KBM-7 (cell line): ENCODE results near the gene GPR32.
"Not testable (repeated sequence)": the region's sequence is repeated elsewhere in the genome, so short reads cannot be mapped to it uniquely, and the experiment has no call there.

Experiments used
- DNase-seq: peaks from one replicate; pipeline ENCODE4 v3.0.0-alpha.2; 2015
- in situ Hi-C: fragments of 300-500 bp; cut with MboI; formaldehyde crosslinking; loops from 2 replicates; pipeline ENCODE4 v1.14.3; 2020; ENCODE audit warnings: low sequenced_read_pairs, low pct_unique_long_range_greater_than_20kb, mixed read lengths

Gene GPR32

GRCh38 chr19:50796128-50796633, 25.9 kb downstream of the GPR32 start:
- in situ Hi-C loops, result loop anchor here (25.0 kb wide), 1 partner anchor 434 kb away; the partner anchor contains the start of gene NAPSA

GRCh38 chr19:50796634-50797428, 26.6 kb downstream of the GPR32 start:
- in situ Hi-C loops, result loop anchor here (25.0 kb wide), 1 partner anchor 435 kb away; the partner anchor contains the start of gene NAPSA
- DNase-seq, result no peak

More at GRCh38 chr19:50796128-50796633, 25.9 kb downstream of the GPR32 start:
- peak; percentile 53 for DNase-seq

- in situ Hi-C loops, result loop anchor here (25.0 kb wide), 1 partner anchor 435 kb away; the partner anchor contains the start of gene NAPSA
- DNase-seq, result no peak
Observed at GRCh38 chr19:50797429-50797780, 27.1 kb downstream of the GPR32 start.

- no peak for DNase-seq
Observed at GRCh38 chr19:50797781-50798658, 27.8 kb downstream of the GPR32 start.

GRCh38 chr19:50798659-50799546, 28.6 kb downstream of the GPR32 start:
- in situ Hi-C loops, result loop anchor here (25.0 kb wide), 1 partner anchor 437 kb away; the partner anchor contains the start of gene NAPSA
- DNase-seq, result no peak

More at GRCh38 chr19:50797781-50798658, 27.8 kb downstream of the GPR32 start:
- in situ Hi-C loops, result loop anchor here (25.0 kb wide), 1 partner anchor 436 kb away; the partner anchor contains the start of gene NAPSA

- no peak for DNase-seq
- in situ Hi-C loops, result loop anchor here (25.0 kb wide), 1 partner anchor 437 kb away; the partner anchor contains the start of gene NAPSA
Observed at GRCh38 chr19:50799547-50799851, 29.2 kb downstream of the GPR32 start.

- no peak for DNase-seq
- in situ Hi-C loops, result no loop called here
Observed at GRCh38 chr19:50801107-50801506, 30.8 kb downstream of the GPR32 start.

GRCh38 chr19:50803633-50804419, 33.6 kb downstream of the GPR32 start:
- in situ Hi-C loops, result no loop called here
- DNase-seq, result no peak

- in situ Hi-C loops, result no loop called here
- DNase-seq, result peak; percentile 99
Observed at GRCh38 chr19:50804420-50805272, 34.4 kb downstream of the GPR32 start.

- no peak for DNase-seq
- in situ Hi-C loops, result no loop called here
Observed at GRCh38 chr19:50808856-50809255, 38.6 kb downstream of the GPR32 start.

- in situ Hi-C loops, DNase-seq: not testable (repeated sequence)
Observed at GRCh38 chr19:50811622-50812238, 41.5 kb downstream of the GPR32 start.

- in situ Hi-C loops, result no loop called here
- no peak for DNase-seq
Observed at GRCh38 chr19:50812474-50812873, 42.2 kb downstream of the GPR32 start.

GRCh38 chr19:50814883-50815282, 44.6 kb downstream of the GPR32 start:
- no peak for DNase-seq
- in situ Hi-C loops, result no loop called here

GRCh38 chr19:50815439-50815838, 45.2 kb downstream of the GPR32 start:
- in situ Hi-C loops, result no loop called here
- DNase-seq, result no peak

GRCh38 chr19:50817941-50818858, 47.9 kb downstream of the GPR32 start:
- DNase-seq, result peak; percentile 56
- in situ Hi-C loops, result no loop called here
